HFFc6 (cell line): ENCODE results near the gene COL4A2. TPM values are rescaled to one million over a fixed set of nuclear protein-coding genes. Genes with fewer than 3 reads are reported as not detected.

Experiments
- DNase-seq: peaks from one replicate; pipeline ENCODE4 v3.0.0-alpha.2; 2018
- H3K27ac Mint-ChIP-seq: 2 replicates; pipeline ENCODE4 v1.8.0; 2020; ENCODE audit warnings: mild to moderate bottlenecking, mixed read lengths
- H3K27me3 Mint-ChIP-seq: 2 replicates; pipeline ENCODE4 v1.8.0; 2021; ENCODE audit warnings: mild to moderate bottlenecking, moderate library complexity, mixed read lengths; ENCODE audit not compliant: insufficient read depth
- H3K36me3 Mint-ChIP-seq: 2 replicates; pipeline ENCODE4 v1.8.0; 2021; ENCODE audit warnings: low read depth, mixed read lengths
- H3K4me1 Mint-ChIP-seq: 2 replicates; pipeline ENCODE4 v1.8.0; 2020; ENCODE audit warnings: low read depth, mixed read lengths
- H3K4me3 Mint-ChIP-seq: 2 replicates; pipeline ENCODE4 v1.8.0; 2020; ENCODE audit warnings: mild to moderate bottlenecking, moderate library complexity, mixed read lengths
- H3K9me3 Mint-ChIP-seq: 2 replicates; pipeline ENCODE4 v1.8.0; 2020; ENCODE audit warnings: mild to moderate bottlenecking, mixed read lengths
- CTCF ChIP-seq: fragments of 200-600 bp; sonication (generic); IDR thresholded peaks from 2 replicates; pipeline ENCODE4 v1.5.0; 2021; ENCODE audit warnings: antibody characterized with exemption, mild to moderate bottlenecking
- total RNA-seq, 6 experiments: library from RNA; stranded (reverse); fragmentation: NEBNext Ultra II Directional; extraction: Animal tissue kit (Norgen Biotek cat#: 25700); gene quantifications; 2 replicates in 1 of 6; 3 replicates in 5 of 6; pipeline ENCODE4 v1.2.3, GENCODE V29; 2021

The COL4A2 gene
- total RNA-seq, 6 experiments from 2014 or later: 202 to 327 (median 217) TPM

GRCh38 chr13:110276553-110276950 lies 30.5 kb upstream of the COL4A2 start:
- Mint-ChIP-seq H3K4me1 (peaks cover 31% of the 10 kb centered on the region), H3K27me3 (peaks cover 3% of the 10 kb centered on the region; the same call in 1 of the 2 replicates)

DNA sequence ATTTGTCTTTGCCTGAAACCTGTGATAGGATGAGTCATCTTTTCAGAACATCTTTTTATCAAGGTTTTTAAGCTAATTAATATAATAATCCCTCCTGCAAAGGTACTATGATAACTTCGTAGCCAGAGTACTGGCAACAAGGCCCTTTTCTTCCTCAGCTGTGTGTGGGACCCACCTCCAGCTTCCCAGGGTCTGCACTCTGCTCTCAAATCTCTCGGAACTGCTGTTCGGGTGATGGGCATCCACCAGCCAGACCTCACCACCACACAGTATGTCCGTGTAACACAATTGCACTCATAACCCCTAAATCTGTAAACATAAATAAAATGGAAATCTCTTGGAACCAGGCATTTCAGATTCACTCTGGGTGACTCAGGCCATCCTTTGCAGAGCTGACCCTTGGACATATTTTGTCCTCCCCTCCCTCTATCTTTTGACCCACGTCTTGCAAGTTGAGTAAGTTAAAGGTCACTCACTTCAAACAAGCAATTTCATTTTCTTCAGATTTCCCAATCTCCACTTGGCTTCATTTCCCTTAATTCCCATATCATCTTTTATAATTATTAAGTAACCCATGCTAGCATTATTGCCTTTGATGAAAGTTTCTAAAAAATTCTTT lies 29.6 kb upstream of the COL4A2 start:
- no peak overlapping the region for H3K4me3 Mint-ChIP-seq
- no peak overlapping the region for H3K27ac Mint-ChIP-seq
- peaks cover 3% of the 10 kb centered on the region; the same call in 1 of the 2 replicates for H3K27me3 Mint-ChIP-seq
- H3K4me1 Mint-ChIP-seq: peaks cover 31% of the 10 kb centered on the region
- TF ChIP-seq CTCF: no peak
- DNase-seq: no peak
- peaks cover 23% of the 10 kb centered on the region for H3K36me3 Mint-ChIP-seq
- no peaks in the 10 kb centered on the region for H3K9me3 Mint-ChIP-seq

More at GRCh38 chr13:110276553-110276950, 30.5 kb upstream of the COL4A2 start:
- no peak for TF ChIP-seq CTCF
- Mint-ChIP-seq H3K9me3 (no peaks in the 10 kb centered on the region), H3K27ac (no peak overlapping the region), H3K4me3 (no peak overlapping the region), H3K36me3 (peaks cover 16% of the 10 kb centered on the region)
- DNase-seq: no peak

GRCh38 chr13:110278859-110279258 lies 28.2 kb upstream of the COL4A2 start:
- DNase-seq: no peak
- Mint-ChIP-seq H3K4me3 (no peak overlapping the region), H3K27me3 (peaks cover 3% of the 10 kb centered on the region; the same call in 1 of the 2 replicates), H3K4me1 (peaks cover 41% of the 10 kb centered on the region), H3K9me3 (no peaks in the 10 kb centered on the region), H3K36me3 (peaks cover 23% of the 10 kb centered on the region), H3K27ac (no peak overlapping the region)
- no peak for TF ChIP-seq CTCF

- DNase-seq: no peak
- peaks cover 23% of the 10 kb centered on the region for H3K36me3 Mint-ChIP-seq
- H3K9me3 Mint-ChIP-seq: no peaks in the 10 kb centered on the region
- no peak overlapping the region for H3K27ac Mint-ChIP-seq
- no peaks in the 10 kb centered on the region; the same call in 1 of the 2 replicates for H3K27me3 Mint-ChIP-seq
- no peak overlapping the region for H3K4me3 Mint-ChIP-seq
- TF ChIP-seq CTCF: no peak
- peaks cover 46% of the 10 kb centered on the region for H3K4me1 Mint-ChIP-seq
Measured at GRCh38 chr13:110279684-110280083, 27.4 kb upstream of the COL4A2 start.

- H3K9me3 Mint-ChIP-seq: no peaks in the 10 kb centered on the region
- no peaks in the 10 kb centered on the region; the same call in 1 of the 2 replicates for H3K27me3 Mint-ChIP-seq
- DNase-seq: no peak
- H3K36me3 Mint-ChIP-seq: peaks cover 23% of the 10 kb centered on the region
- peaks cover 48% of the 10 kb centered on the region for H3K4me1 Mint-ChIP-seq
- no peak overlapping the region for H3K27ac Mint-ChIP-seq
- no peak overlapping the region for H3K4me3 Mint-ChIP-seq
- TF ChIP-seq CTCF: no peak
Measured at GRCh38 chr13:110280231-110280813, 26.8 kb upstream of the COL4A2 start.
